NCI-H1417 treated with DMSO at 0.1 percent for 48 hours (cell line): ENCODE results near the gene PLD3.
"Not testable (repeated sequence)": the region's sequence is repeated elsewhere in the genome, so short reads cannot be mapped to it uniquely, and the experiment has no call there.

Source experiments
- DNase-seq: peaks from one replicate; lab custom pipeline; 2025; lab: John Stamatoyannopoulos, UW

PLD3 gene

GRCh38 chr19:40389404-40390083 is 41.0 kb downstream of the PLD3 start:
- no peak for DNase-seq

- DNase-seq: no peak
These were observed 41.7 kb downstream of the PLD3 start, which contains the start of gene HIPK4 for GRCh38 chr19:40390084-40390742. TSS of gene HIPK4 (minus strand) at chr19:40390181. CDS start at chr19:40389902, 279 bp downstream.

DNA sequence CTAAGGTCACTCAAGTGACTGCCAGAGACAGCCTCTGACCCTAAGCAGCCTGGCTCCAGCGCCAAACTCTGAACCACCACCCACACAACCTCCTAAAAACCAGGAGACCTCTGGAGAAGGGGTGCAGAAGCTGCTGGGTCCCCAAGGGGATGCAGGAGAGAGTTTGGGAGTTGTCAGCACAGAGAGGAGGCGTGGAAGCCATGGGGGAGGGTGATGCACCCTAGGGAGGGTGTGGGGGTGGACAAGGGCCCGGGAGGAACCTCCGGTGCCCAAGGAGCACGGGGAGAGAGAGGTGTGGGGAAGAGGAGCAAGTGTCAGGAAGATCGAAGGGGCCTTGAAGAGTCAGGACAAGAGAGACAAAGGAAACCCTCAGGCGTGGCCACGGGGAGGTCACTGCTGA is 43.6 kb downstream of the PLD3 start:
- DNase-seq: no peak

DNA sequence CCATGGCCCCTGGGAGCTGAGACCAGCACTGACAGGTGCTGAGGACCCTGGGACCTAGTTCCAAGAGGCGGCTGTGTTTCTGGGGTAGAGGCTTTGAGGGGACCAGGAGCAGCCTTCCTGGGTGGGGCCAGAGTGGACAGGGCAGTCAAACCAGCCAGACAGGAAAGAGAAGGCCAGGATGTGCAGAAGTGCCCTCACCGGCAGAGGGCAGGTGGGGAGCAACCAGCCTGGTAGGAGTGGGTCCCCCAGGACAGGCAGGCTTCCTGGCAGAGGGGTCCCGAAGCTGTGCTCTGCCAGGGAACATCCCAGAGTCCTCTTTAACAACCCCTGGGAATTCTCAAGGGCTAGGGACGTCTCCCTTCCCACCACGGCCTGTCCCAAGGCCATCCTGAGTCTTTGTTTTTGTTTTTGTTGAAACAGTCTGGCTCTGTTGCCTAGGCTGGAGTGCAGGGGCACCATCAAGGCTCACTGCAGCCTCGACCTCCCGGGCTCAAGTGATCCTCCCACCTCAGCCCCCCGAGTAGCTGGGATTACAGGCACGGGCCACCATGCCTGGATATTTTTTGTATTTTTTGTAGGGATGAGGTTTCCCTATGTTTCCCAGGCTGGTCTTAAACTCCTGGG is 44.5 kb downstream of the PLD3 start:
- no peak for DNase-seq

GRCh38 chr19:40393894-40394815 is 45.7 kb downstream of the PLD3 start:
- DNase-seq: no peak

DNA sequence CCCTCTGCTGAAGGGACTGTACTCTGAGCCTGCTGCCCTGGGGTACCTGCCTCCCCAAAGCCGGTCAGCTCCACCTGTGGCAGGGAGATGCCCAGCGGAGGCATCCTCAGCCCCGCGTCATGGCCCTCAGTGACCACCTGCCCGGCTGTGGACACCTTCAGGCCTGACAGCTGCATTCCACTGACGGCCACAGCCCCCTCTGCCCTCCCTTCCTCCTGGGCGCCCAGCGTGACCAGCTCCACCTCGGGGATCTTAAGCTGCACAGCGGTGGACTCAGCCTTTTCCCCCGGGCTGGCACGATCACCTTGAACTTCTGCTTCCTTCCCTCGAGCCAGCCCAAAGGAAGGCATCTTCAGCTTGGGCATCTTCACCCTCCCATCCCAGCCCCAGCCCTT is 46.3 kb downstream of the PLD3 start:
- DNase-seq: no peak

- DNase-seq: no peak
These were observed 47.5 kb downstream of the PLD3 start for GRCh38 chr19:40395956-40396355.

- no peak for DNase-seq
These were observed 48.5 kb downstream of the PLD3 start for GRCh38 chr19:40396886-40397567.

GRCh38 chr19:40397568-40397906 is 49.0 kb downstream of the PLD3 start:
- DNase-seq: no peak

- DNase-seq: peak; percentile 2
These were observed 50.1 kb downstream of the PLD3 start for GRCh38 chr19:40398417-40399131.

DNA sequence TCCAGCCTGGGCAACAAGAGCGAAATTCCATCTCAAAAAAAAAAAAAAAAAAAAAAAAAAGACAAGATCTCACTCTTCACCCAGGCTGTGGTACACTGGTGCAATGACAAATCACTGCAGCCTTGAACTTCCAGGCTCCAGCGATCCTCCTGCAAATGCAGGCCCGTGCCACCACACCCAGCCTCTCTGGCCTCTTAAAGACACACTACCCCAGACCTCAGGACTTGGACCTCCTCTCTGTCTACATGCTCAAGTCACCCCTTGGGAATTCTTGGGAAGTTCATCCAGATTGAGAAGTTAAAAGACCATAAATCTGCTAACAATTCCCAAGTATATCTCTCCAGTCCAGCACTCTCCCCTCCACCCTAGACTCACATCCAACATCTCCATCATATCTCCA is 52.1 kb downstream of the PLD3 start:
- no peak for DNase-seq

GRCh38 chr19:40403262-40403984 is 54.9 kb downstream of the PLD3 start:
- DNase-seq: no peak

- no peak for DNase-seq
These were observed 59.5 kb downstream of the PLD3 start for GRCh38 chr19:40407714-40408597.

DNA sequence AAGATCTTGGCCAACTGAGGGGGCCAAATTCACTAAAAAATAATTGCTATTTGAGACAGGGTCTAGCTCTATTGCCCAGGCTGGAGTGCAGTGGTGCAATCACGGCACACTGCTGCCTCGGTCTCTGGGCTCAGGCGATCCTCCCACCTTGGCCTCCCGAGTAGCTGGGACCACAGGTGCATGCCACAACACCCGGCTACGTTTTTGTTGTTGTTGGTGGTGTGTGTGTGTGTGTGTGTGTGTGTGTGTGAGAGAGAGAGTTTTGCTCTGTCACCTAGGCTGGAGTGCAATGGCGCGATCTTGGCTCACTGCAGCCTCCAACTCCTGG is 60.1 kb downstream of the PLD3 start:
- DNase-seq: not testable (repeated sequence)

- no peak for DNase-seq
These were observed 61.5 kb downstream of the PLD3 start for GRCh38 chr19:40410030-40410389.

GRCh38 chr19:40411125-40411842 is 62.8 kb downstream of the PLD3 start:
- no peak for DNase-seq

GRCh38 chr19:40411958-40412499 is 63.5 kb downstream of the PLD3 start:
- DNase-seq: no peak

DNA sequence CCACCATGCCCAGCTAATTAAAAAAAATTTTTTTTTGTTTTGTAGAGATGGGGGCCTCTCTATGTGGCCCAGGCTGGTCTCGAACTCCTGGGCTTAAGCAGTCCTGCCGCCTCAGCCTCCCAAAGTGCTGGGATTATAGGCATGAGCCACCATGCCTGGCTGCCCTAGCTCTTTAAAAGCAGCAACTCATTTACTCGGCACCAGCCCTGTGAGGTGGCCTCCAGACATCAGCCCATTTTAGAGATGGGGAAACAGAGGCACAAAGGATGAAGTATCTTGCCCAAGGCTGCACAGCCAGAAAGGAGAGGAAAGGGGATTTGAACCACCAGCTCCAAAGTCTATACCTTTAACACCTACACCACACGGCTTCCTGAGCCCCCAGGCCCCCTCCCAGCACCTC is 64.4 kb downstream of the PLD3 start:
- DNase-seq: no peak
